CD4-positive, alpha-beta T cell treated with Interleukin-2 at 100 ng/mL for 4 hours (primary cell): ENCODE data around the gene SRBD1.

ENCODE experiments used
- DNase-seq: peaks from one replicate; pipeline ENCODE4 v3.0.0-alpha.2; 2020; ENCODE audit warnings: low spot score

The SRBD1 gene

GRCh38 chr2:45368792-45369191 lies 242.3 kb downstream of the SRBD1 start:
- no peak for DNase-seq

DNA sequence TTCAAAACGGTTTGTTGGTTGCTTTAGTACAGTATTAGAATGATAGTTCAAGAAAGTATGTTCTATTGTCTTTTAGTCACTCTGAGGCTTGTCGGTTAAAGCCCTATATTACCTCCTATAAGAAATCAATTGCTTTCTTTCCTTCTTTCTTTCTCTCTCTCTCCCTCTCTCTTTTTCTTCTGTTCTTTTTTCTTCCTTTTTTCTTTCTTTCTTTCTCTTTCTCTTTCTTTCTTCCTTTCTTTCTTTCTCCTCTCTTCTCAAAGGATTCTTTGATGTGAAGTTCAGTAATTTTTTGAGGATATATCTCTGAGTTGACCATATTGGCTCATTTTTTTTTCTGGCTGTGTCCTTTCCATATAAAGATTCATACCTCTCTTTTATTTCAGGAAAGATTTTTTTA lies 249.4 kb downstream of the SRBD1 start:
- DNase-seq = no peak

DNA sequence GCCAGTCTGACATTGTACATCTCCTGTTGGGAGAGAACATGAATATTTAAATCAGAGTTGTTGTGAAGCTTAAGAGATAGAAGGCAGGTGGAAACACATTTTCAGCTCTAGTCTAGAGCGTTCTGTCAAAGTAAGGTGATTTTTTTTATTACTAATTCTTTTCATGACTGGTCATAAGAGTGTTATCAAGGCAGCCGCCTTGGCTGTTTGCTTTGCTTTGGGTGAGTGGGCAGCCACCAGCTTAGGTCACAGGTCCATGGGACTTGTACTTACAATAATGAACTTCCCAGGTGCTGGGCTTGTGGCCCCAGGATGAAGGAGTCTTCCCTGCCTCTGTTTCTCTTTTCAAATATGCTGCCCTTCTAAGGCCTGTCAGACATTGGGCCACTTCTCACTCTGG lies 256.3 kb downstream of the SRBD1 start:
- no peak for DNase-seq

- DNase-seq = no peak
Observed at GRCh38 chr2:45353879-45354278, 257.2 kb downstream of the SRBD1 start.

- DNase-seq = no peak
Observed at GRCh38 chr2:45352506-45352905, 258.6 kb downstream of the SRBD1 start.

- no peak for DNase-seq
Observed at GRCh38 chr2:45345331-45346234, 265.5 kb downstream of the SRBD1 start.

GRCh38 chr2:45344502-45344901 lies 266.6 kb downstream of the SRBD1 start:
- DNase-seq = no peak

GRCh38 chr2:45344071-45344470 lies 267.0 kb downstream of the SRBD1 start:
- no peak for DNase-seq

DNA sequence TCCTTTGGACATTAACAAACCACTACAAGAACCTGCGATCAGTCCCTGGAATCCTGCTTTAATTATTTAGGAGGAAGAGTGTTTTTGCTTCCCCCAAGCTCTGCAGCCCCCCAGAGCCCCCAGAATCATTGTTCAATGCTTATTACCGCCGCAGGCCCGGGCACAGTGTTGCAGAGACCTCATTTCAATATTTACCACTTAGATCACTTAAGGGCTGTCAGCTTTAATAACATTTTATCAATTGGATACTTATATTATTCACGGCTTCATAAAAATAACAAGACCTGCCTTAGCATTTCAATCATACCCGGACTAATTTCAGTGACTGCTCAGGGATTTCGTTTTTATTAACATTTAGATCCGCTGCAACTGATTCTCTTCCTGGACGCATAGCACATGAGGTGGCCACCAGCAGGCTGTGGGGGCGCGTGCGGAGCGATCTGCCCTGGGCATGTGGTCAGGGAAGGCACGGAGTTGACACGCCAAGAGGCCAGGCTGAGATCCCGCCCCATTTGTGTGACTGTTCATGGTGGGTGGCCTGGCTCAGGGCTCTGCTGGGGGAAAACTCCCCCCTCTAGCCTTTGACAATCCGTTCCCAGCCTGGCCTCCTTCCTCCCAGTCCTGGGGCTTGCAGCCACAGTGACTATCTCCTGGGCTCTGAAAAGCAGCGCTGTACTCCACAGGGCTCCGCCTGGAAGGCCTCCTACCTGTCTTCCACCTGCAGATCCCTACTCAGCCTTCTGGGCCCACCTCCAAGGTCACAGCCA lies 267.6 kb downstream of the SRBD1 start:
- no peak for DNase-seq

GRCh38 chr2:45340318-45340717 lies 270.7 kb downstream of the SRBD1 start:
- DNase-seq = no peak

DNA sequence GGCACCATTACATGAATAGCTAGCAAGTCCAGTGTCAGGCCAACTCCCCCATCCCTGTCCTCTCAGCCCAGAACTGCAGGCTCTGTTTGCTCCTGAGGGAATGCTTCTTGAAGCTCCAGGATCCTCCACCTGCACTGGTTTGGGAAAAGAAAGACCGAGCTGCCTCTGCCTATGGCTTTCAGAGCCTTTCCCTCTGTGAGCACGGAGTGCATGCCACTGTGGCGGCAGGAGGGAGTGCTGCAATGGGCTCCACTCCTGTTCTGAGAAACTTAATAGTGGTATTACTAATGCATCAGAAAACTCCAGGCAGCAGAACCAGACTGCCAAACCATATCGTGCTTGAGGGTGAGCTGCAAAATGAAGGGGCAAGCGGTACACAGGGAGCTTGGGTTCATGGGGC lies 271.8 kb downstream of the SRBD1 start:
- DNase-seq = no peak
